H1 (cell line): ENCODE data around the gene CPLX1.

Source experiments
- EZH2 ChIP-seq: fragments of 200-600 bp; sonication (generic); IDR thresholded peaks from 2 replicates; pipeline ENCODE4 v1.7.1; 2012; ENCODE audit warnings: low read depth, mild to moderate bottlenecking, moderate library complexity, low read length, inconsistent platforms; ENCODE audit not compliant: severe bottlenecking
- YY1 ChIP-seq: IDR thresholded peaks from 2 replicates; pipeline ENCODE4 v1.6.1; 2011; ENCODE audit warnings: low read depth, mild to moderate bottlenecking, low read length
- TF ChIP-seq, protein P1 (sequence below), 3 experiments: IDR thresholded peaks; 1 replicate in 2 of 3; 2 replicates in 1 of 3; pipeline versions ENCODE4 v1.5.1 to v1.6.1; 2011; ENCODE audit warnings: low read length in 3 of 3, mild to moderate bottlenecking in 3 of 3, inconsistent platforms in 2 of 3, low read depth in 1 of 3, moderate library complexity in 1 of 3; ENCODE audit not compliant: insufficient read depth in 1 of 3; ENCODE audit errors: control extremely low read depth in 1 of 3

- TF ChIP-seq, protein P1, sequence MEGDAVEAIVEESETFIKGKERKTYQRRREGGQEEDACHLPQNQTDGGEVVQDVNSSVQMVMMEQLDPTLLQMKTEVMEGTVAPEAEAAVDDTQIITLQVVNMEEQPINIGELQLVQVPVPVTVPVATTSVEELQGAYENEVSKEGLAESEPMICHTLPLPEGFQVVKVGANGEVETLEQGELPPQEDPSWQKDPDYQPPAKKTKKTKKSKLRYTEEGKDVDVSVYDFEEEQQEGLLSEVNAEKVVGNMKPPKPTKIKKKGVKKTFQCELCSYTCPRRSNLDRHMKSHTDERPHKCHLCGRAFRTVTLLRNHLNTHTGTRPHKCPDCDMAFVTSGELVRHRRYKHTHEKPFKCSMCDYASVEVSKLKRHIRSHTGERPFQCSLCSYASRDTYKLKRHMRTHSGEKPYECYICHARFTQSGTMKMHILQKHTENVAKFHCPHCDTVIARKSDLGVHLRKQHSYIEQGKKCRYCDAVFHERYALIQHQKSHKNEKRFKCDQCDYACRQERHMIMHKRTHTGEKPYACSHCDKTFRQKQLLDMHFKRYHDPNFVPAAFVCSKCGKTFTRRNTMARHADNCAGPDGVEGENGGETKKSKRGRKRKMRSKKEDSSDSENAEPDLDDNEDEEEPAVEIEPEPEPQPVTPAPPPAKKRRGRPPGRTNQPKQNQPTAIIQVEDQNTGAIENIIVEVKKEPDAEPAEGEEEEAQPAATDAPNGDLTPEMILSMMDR (IDR thresholded peaks at IDR 0.05; ENCODE audit: control extremely low read depth in 1 of 3, insufficient read depth in 1 of 3, low read depth in 1 of 3, low read length in 3 of 3) = no peak
- no peak for TF ChIP-seq EZH2
- no peak for TF ChIP-seq YY1
These were observed 2.0 kb downstream of the CPLX1 start for GRCh38 chr4:823761-824460.
